ENCODE measurements around the gene PHF23. TPM values are rescaled to one million over a fixed set of nuclear protein-coding genes. Genes with fewer than 3 reads are reported as not detected.

PHF23 gene
- total RNA-seq, 1 experiment from 2014 or later = 48.5 TPM

DNA sequence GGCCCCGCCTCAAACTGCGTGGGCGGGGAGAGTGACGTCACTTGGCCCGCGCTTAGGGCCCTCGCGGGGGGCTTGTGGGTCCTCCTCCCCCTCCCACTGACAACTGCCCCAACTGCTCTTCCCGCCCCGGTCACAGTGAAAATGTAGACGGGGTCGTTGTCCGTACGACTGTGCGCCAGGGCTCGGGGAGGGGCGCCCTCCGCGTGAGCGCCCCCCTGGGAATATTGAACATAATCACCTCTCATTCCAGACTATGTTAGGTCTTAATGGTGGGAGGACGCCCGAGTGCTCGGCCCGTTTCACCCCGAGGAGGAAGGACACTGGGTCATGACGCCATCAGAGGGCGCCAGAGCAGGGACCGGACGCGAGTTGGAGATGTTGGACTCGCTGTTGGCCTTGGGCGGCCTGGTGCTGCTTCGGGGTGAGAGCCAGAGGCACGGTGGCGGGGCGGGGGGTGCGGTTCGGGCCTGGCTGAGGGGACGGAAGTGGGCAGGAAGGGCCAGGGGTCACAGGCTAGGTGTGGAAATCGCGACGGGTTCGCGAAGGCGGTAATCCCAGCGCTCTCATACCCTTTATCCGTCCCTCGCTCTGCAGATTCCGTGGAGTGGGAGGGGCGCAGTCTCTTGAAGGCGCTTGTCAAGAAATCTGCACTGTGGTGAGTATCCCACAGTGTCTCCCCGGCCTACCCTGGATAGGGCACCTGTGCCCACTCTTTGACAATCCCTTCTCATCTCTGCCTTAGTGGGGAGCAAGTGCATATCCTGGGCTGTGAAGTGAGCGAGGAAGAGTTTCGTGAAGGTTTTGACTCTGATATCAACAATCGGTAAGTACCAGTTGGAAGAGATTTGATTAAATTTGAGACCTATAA, 13.2 kb upstream of the PHF23 start, which contains the start of gene ELP5:
ELP5 (plus strand) TSS at position 40 of the 868 bp plus-strand sequence; CDS start at position 376, 336 bp downstream.
- TF ChIP-seq EGR1 (IDR thresholded peaks at IDR 0.05; ENCODE audit: low read depth) (peak; percentile 99), ZFX (IDR thresholded peaks at IDR 0.05) (peak; percentile 74), CBX3 (IDR thresholded peaks at IDR 0.05; ENCODE audit: low read depth) (0 out of 2 replicates have a peak, but pooled peaks have one; percentile 38), SP1 (IDR thresholded peaks at IDR 0.05; ENCODE audit: low read depth) (peak; percentile 58), YY1 (IDR thresholded peaks at IDR 0.05; ENCODE audit: extremely low read depth, insufficient replicate concordance, low read depth, low read length) (peak; percentile 66), ZBTB33 (IDR thresholded peaks at IDR 0.05; ENCODE audit: extremely low read depth, insufficient replicate concordance, low read length) (no peak), SRF (IDR thresholded peaks at IDR 0.05; ENCODE audit: low read depth) (peak; percentile 80; the same call in 1 of the 2 replicates), MAX (IDR thresholded peaks at IDR 0.05) (peak; percentile 81), JUND (IDR thresholded peaks at IDR 0.05) (no peak; the same call in 1 of the 2 replicates), FOSL1 (IDR thresholded peaks at IDR 0.05; ENCODE audit: low read depth) (no peak), POLR2A (IDR thresholded peaks at IDR 0.05; ENCODE audit: borderline replicate concordance, extremely low read depth, insufficient read depth, insufficient read length) (peak; percentile 6), SIN3A (IDR thresholded peaks at IDR 0.05; ENCODE audit: low read depth) (peak; percentile 84), POLR2AphosphoS5 (IDR thresholded peaks at IDR 0.05; ENCODE audit: low read depth, low read length) (peak; percentile 85), CTCF (IDR thresholded peaks at IDR 0.05 in 2 of 3, conservative IDR thresholded peaks at IDR 0.05 in 1 of 3; ENCODE audit: borderline replicate concordance in 1 of 3, insufficient read depth in 1 of 3, low read depth in 2 of 3, low read length in 2 of 3) (0 out of 6 replicates have a peak, but pooled peaks of 1 of the 3 experiments have one; percentile 27)
- TF ChIP-seq, protein P1, sequence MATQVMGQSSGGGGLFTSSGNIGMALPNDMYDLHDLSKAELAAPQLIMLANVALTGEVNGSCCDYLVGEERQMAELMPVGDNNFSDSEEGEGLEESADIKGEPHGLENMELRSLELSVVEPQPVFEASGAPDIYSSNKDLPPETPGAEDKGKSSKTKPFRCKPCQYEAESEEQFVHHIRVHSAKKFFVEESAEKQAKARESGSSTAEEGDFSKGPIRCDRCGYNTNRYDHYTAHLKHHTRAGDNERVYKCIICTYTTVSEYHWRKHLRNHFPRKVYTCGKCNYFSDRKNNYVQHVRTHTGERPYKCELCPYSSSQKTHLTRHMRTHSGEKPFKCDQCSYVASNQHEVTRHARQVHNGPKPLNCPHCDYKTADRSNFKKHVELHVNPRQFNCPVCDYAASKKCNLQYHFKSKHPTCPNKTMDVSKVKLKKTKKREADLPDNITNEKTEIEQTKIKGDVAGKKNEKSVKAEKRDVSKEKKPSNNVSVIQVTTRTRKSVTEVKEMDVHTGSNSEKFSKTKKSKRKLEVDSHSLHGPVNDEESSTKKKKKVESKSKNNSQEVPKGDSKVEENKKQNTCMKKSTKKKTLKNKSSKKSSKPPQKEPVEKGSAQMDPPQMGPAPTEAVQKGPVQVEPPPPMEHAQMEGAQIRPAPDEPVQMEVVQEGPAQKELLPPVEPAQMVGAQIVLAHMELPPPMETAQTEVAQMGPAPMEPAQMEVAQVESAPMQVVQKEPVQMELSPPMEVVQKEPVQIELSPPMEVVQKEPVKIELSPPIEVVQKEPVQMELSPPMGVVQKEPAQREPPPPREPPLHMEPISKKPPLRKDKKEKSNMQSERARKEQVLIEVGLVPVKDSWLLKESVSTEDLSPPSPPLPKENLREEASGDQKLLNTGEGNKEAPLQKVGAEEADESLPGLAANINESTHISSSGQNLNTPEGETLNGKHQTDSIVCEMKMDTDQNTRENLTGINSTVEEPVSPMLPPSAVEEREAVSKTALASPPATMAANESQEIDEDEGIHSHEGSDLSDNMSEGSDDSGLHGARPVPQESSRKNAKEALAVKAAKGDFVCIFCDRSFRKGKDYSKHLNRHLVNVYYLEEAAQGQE (IDR thresholded peaks at IDR 0.05; ENCODE audit: low read depth) = no peak
- POLR2A ChIA-PET = interaction anchor here (2.0 kb wide), 1 partner anchor 10 kb away, joined by 7 read pairs; the partner anchor contains the start of gene GABARAP

More for the DNA sequence above, 13.2 kb upstream of the PHF23 start, which contains the start of gene ELP5:
- Histone ChIP-seq H4K20me1 (ENCODE audit: insufficient read depth) (no peaks in the 10 kb centered on the region), H3K4me1 (ENCODE audit: control insufficient read depth in 1 of 2, insufficient read depth in 2 of 2, low read length in 2 of 2) (peaks cover 13 to 25% of the 10 kb centered on the region in 2 experiments), H3K9me3 (ENCODE audit: control insufficient read depth in 1 of 2, insufficient read depth in 1 of 2, low read depth in 1 of 2, low read length in 2 of 2) (no peaks in the 10 kb centered on the region), H3K36me3 (ENCODE audit: control insufficient read depth in 1 of 2, insufficient read depth in 2 of 2, low read length in 2 of 2) (peaks cover 9 to 11% of the 10 kb centered on the region in 2 experiments; a peak in 2 of 4 replicates), H3K27ac (ENCODE audit: low read depth, low read length) (peak within 1 kb of the TSS; percentile 84), H3K4me3 (replicated peaks in 1 of 2; ENCODE audit: low read depth in 1 of 2, low read length in 2 of 2) (peak within 1 kb of the TSS; percentile 82 to 99), H3K4me2 (ENCODE audit: low read length) (peak within 1 kb of the TSS; percentile 89), H3K79me2 (ENCODE audit: insufficient read depth, low read length) (peaks cover 75% of the 10 kb centered on the region), H3K9me2 (ENCODE audit: insufficient read depth) (no peaks in the 10 kb centered on the region), H2AFZ (ENCODE audit: low read depth, low read length, poor library complexity, severe bottlenecking) (no peak within 1 kb of the TSS), H3K27me3 (ENCODE audit: insufficient read depth, low read length) (no peaks in the 10 kb centered on the region), H3K9ac (ENCODE audit: low read length) (peak within 1 kb of the TSS; percentile 99)
- intact Hi-C loops (cut with micrococcal nuclease) = loop anchor here (1.0 to 5.0 kb wide), 2 partner anchors 10 to 55 kb away; partner anchors contain the start of genes CLDN7 and EIF5A
- DNase-seq (ENCODE audit: low read depth, low spot score) (peak; percentile 92), ATAC-seq (peak; percentile 71)
- ChIA-PET CTCF (no interaction called here), RAD21 (ENCODE audit: low non-redundant PET in 1 of 2, low total read pairs in 2 of 2, uncharacterized antibody in 2 of 2, unreplicated experiment in 2 of 2) (no interaction called here)
- BruUV-seq (replicated peaks) = TSS peak; percentile 78

Measured in HCT116 (cell line).